ENCODE data around the gene PARD3.

- TF ChIP-seq CTCF (IDR thresholded peaks at IDR 0.05; ENCODE audit: poor library complexity) (no peak), EZH2 (IDR thresholded peaks at IDR 0.05; ENCODE audit: borderline replicate concordance) (no peak), EZH2phosphoT487 (IDR thresholded peaks at IDR 0.05; ENCODE audit: low read depth, severe bottlenecking, unreplicated experiment) (no peak)
Measured at GRCh38 chr10:34236931-34237330, 578.2 kb downstream of the PARD3 start.
